GM21786 (cell line): Measurements from ENCODE around the gene PCBP3.
"Not testable (repeated sequence)": the region's sequence is repeated elsewhere in the genome, so short reads cannot be mapped to it uniquely, and the experiment has no call there.

Experiments
- ATAC-seq: cut with Tn5 transposase; IDR thresholded peaks from one replicate; pipeline ENCODE4 v1.9.1; 2021; ENCODE audit not compliant: unreplicated experiment

The PCBP3 gene

DNA sequence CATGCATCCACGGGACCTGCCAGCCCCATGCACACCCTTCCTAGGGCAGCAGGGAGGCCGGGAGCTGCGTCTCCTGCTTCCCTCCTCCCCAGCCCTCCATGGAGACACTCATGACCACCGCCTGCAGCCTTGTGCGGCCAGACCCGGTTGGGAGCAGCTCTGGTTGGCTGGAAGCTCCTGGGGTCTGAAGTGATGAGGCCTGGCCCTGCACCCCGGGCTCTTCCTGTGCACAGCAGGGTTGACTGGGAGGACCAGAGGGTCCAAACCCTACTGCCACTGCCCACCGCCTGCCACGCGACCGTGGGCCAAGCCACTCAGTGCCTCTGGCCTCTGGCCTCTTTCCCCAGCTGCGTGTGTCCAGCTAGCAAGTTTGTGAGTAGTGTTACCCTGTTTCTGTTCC lies 226.9 kb downstream of the PCBP3 start:
- no peak for ATAC-seq

DNA sequence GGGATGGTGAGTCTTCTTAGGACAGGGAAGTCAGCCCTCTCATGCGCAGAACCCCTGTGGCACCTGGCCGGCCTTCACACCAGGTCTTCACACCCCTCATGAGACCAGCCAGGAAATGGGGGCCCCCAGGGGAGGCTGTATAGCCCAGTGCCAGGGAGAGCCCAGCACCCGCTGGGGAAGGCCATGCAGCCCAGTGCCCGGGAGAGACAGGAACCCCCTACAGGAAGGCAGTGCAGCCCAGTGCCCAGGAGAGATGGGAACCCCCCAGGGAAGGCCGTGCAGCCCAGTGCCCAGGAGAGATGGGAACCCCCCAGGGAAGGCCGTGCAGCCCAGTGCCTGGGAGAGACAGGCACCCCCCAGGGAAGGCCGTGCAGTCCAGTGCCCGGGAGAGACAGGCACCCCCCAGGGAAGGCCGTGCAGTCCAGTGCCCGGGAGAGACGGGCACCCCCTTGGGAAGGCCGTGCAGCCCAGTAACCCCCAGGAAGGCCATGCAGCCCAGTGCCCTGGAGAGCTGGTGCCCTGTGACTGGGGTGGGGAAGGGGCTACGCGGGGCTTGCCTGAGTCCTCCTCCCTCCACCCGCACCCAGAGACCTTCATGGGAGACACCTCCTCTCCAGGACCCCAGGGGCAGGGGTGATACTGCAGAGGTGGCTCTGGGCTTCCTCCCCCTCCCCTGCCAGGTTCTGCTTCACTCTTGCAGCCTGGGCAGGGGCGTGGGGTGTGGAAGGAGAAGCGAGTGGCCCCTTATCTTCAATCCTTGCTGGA lies 227.5 kb downstream of the PCBP3 start:
- ATAC-seq: no peak

- no peak for ATAC-seq
Measured at GRCh38 chr21:45871616-45872236, 228.2 kb downstream of the PCBP3 start.

GRCh38 chr21:45872471-45872870 lies 228.9 kb downstream of the PCBP3 start:
- no peak for ATAC-seq

- no peak for ATAC-seq
Measured at GRCh38 chr21:45872902-45873301, 229.4 kb downstream of the PCBP3 start.

- ATAC-seq: no peak
Measured at GRCh38 chr21:45873418-45873817, 229.9 kb downstream of the PCBP3 start.

DNA sequence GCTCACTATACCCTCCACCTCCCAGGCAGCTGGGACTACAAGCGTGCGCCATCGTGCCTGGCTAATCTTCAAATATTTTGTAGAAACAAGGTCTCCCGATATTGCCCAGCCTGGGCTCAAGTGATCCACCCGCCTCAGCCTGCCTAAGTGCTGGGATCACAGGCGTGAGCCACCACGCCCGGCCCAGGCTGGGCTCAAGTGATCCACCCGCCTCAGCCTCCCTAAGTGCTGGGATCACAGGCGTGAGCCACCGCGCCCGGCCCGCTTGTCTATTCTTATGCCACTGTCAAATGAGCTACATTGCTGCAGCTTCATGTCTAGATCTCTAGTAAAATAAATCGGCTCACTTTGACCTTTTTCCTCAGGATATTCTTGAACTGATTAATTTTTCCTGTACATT lies 230.3 kb downstream of the PCBP3 start:
- ATAC-seq: no peak

- no peak for ATAC-seq
Measured at GRCh38 chr21:45874716-45875415, 231.3 kb downstream of the PCBP3 start.

- no peak for ATAC-seq
Measured at GRCh38 chr21:45875416-45875760, 231.9 kb downstream of the PCBP3 start.

GRCh38 chr21:45875881-45876280 lies 232.4 kb downstream of the PCBP3 start:
- ATAC-seq: no peak

- ATAC-seq: no peak
Measured at GRCh38 chr21:45876381-45877170, 233.1 kb downstream of the PCBP3 start.

GRCh38 chr21:45877171-45877438 lies 233.6 kb downstream of the PCBP3 start:
- ATAC-seq: no peak

GRCh38 chr21:45877821-45878469 lies 234.4 kb downstream of the PCBP3 start:
- no peak for ATAC-seq

GRCh38 chr21:45880097-45881068 lies 236.9 kb downstream of the PCBP3 start:
- ATAC-seq: no peak

DNA sequence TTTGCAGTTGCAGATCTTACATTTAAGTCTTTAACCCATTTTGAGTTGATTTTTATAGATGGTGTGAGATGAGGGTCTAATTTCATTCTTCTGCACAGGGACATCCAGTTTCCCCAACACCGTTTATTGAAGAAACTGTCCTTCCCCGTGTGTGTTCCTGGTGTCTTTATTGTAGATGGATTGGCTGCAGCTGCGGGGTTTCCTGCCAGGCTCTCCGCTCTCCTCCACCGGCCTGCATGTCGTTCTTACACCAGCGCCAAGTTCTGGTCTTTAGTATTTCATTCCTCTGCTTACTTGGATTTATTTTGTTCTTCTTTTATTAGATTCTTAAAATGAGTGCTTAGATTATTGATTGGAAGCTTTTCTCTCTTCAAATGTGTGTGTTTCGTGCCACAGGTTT lies 239.1 kb downstream of the PCBP3 start:
- ATAC-seq: no peak

- no peak for ATAC-seq
Measured at GRCh38 chr21:45883090-45883489, 239.6 kb downstream of the PCBP3 start.

DNA sequence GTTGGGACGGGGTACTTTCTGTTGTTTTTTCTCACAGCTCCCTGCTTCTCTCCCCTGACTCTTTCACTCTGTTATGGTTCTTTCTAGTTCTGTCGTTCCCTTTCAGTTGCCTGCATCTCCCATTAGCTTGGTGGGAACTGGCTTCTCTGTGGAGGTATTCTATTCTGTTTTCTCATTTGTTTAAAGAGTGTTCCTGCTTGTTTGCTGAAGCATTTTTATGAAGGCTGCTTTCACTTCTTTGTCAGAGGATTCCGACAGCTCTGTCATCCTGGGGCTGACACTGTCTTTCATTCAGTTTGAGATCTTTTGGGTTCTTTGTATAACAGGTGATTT lies 242.0 kb downstream of the PCBP3 start:
- ATAC-seq: no peak

DNA sequence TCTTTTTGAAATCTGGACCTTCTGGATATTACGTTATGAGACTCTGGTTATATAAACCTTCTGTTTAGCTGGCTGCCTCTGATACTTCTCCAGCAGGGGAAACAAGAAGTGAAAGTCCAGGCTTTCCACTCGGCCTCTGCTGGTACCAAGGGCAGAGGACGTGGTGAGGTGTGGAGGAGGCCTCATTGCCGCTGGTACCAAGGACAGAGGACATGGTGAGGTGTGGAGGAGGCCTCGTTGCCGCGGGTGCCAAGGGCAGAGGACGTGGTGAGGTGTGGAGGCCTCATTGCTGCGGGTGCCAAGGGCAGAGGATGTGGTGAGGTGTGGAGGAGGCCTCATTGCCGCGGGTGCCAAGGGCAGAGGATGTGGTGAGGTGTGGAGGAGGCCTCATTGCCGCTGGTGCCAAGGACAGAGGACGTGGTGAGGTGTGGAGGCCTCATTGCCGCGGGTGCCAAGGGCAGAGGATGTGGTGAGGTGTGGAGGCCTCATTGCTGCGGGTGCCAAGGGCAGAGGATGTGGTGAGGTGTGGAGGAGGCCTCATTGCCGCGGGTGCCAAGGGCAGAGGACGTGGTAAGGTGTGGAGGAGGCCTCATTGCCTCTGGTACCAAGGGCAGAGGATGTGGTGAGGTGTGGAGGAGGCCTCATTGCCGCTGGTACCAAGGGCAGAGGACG lies 242.5 kb downstream of the PCBP3 start:
- ATAC-seq: not testable (repeated sequence)

- no peak for ATAC-seq
Measured at GRCh38 chr21:45886610-45887026, 243.1 kb downstream of the PCBP3 start.
